HepG2 (cell line): ENCODE measurements around the gene OR52B4.
"Not testable (repeated sequence)": the region's sequence is repeated elsewhere in the genome, so short reads cannot be mapped to it uniquely, and the experiment has no call there.

Source experiments
- CHCHD3 ChIP-seq: sonication (generic); formaldehyde crosslinking; IDR thresholded peaks from 2 replicates; pipeline ENCODE4 v1.8.0; 2022; ENCODE audit warnings: mild to moderate bottlenecking, missing genetic modification reagents, moderate library complexity
- ETV5 ChIP-seq: IDR thresholded peaks from 2 replicates; pipeline ENCODE4 v1.6.1; 2018; ENCODE audit warnings: missing biosample characterization, missing genetic modification reagents, inconsistent platforms, borderline replicate concordance
- FOXK1 ChIP-seq: sonication (generic); formaldehyde crosslinking; IDR thresholded peaks from 2 replicates; pipeline ENCODE4 v1.4.0; 2020; ENCODE audit warnings: low read depth, missing genetic modification reagents, borderline replicate concordance
- JUND ChIP-seq: sonication (generic); formaldehyde crosslinking; IDR thresholded peaks from 2 replicates; pipeline ENCODE4 v1.8.0; 2022; ENCODE audit warnings: mild to moderate bottlenecking, missing genetic modification reagents
- KLF15 ChIP-seq: sonication (generic); formaldehyde crosslinking; IDR thresholded peaks from 2 replicates; pipeline ENCODE4 v1.8.1; 2023; ENCODE audit warnings: borderline replicate concordance, mild to moderate bottlenecking, inconsistent platforms, missing genetic modification reagents, mixed read lengths
- RBAK ChIP-seq: sonication (generic); formaldehyde crosslinking; IDR thresholded peaks from 2 replicates; pipeline ENCODE4 v1.5.1; 2020; ENCODE audit warnings: mild to moderate bottlenecking, missing genetic modification reagents
- SP1 ChIP-seq, 2 experiments: fragments of 450-650 bp in 1 of 2; sonication (generic) in 1 of 2; formaldehyde crosslinking in 1 of 2; IDR thresholded peaks; 2 replicates each; pipeline versions ENCODE4 v1.4.0 to v1.6.1; 2016 to 2020; ENCODE audit warnings: missing genetic modification reagents in 1 of 2
- ZNF558 ChIP-seq: sonication (generic); formaldehyde crosslinking; IDR thresholded peaks from 2 replicates; pipeline ENCODE4 v1.9.0; 2022; ENCODE audit warnings: mild to moderate bottlenecking, missing genetic modification reagents, borderline replicate concordance
- ZNF678 ChIP-seq: sonication (generic); formaldehyde crosslinking; IDR thresholded peaks from 2 replicates; pipeline ENCODE4 v1.4.0; 2020; ENCODE audit warnings: mild to moderate bottlenecking, missing genetic modification reagents
- TF ChIP-seq, protein P1 (sequence below): sonication (generic); formaldehyde crosslinking; IDR thresholded peaks from 2 replicates; pipeline ENCODE4 v1.4.0; 2020; ENCODE audit warnings: missing genetic modification reagents

DNA sequence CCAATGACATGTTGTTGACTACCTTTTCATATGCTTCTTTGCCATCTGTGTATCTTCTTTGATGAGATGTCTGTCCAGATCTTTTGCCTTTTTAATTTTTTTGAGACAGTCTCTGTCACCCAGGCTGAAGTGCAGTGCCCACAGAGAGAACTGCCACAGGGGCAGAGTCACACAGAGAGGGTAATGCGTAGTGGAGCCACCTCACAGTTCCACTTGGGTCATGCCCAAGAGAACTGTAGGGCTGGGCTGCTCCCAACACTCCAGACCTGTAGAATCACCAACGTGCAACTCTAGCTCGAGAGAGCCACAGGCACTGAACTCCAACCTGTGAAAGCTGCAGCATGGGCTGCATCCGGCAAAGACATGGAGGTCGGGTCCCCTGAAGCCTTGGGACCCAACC, 20.0 kb downstream of the OR52B4 start:
- TF ChIP-seq ZNF678 (CRISPR knock-in tag); RBAK (CRISPR knock-in tag); SP1 (IDR thresholded peaks at IDR 0.05); SP1 (CRISPR knock-in tag; IDR thresholded peaks at IDR 0.05); ZNF558; FOXK1 (CRISPR knock-in tag); JUND (CRISPR knock-in tag); KLF15 (CRISPR knock-in tag); CHCHD3 (CRISPR knock-in tag); ETV5 (CRISPR knock-in tag): not testable (repeated sequence)
- TF ChIP-seq, protein P1, sequence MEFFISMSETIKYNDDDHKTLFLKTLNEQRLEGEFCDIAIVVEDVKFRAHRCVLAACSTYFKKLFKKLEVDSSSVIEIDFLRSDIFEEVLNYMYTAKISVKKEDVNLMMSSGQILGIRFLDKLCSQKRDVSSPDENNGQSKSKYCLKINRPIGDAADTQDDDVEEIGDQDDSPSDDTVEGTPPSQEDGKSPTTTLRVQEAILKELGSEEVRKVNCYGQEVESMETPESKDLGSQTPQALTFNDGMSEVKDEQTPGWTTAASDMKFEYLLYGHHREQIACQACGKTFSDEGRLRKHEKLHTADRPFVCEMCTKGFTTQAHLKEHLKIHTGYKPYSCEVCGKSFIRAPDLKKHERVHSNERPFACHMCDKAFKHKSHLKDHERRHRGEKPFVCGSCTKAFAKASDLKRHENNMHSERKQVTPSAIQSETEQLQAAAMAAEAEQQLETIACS (CRISPR knock-in tag), result not testable (repeated sequence)
